Breast epithelium (tissue), 3 donors: ENCODE measurements around the gene SLC5A10.

Experiments used
- CTCF ChIP-seq, 3 donors: fragments of 450-650 bp; IDR thresholded peaks; one replicate each; pipeline ENCODE4 v1.5.1; 2016 to 2017; ENCODE audit warnings: antibody characterized with exemption in 3 of 3, mild to moderate bottlenecking in 3 of 3, moderate library complexity in 3 of 3
- POLR2A ChIP-seq: fragments of 450-650 bp; IDR thresholded peaks from one replicate; pipeline ENCODE4 v1.6.1; 2016; ENCODE audit warnings: antibody characterized with exemption, mild to moderate bottlenecking, moderate library complexity

- TF ChIP-seq CTCF (IDR thresholded peaks at IDR 0.05) (no peak), POLR2A (no peak)
These were observed 47.4 kb downstream of the SLC5A10 start for GRCh38 chr17:18999394-18999793.
